ENCODE data around the gene ESRP2. TPM values are rescaled to one million over a fixed set of nuclear protein-coding genes. Genes with fewer than 3 reads are reported as not detected.
A peak's percentile ranks its signal among the peaks of the same experiment; 100 is the strongest.

The ESRP2 gene
- total RNA-seq, 2 experiments from 2014 or later, result 0.08 TPM; not detected in 1

- peaks cover 65% of the 10 kb centered on the region for H3K36me3 Mint-ChIP-seq (ENCODE audit: low read depth)
- H3K4me3 Mint-ChIP-seq, result peak overlapping the region; percentile 66
- no peaks in the 10 kb centered on the region for H3K27me3 Mint-ChIP-seq
- CTCF ChIA-PET, result interaction anchor here (1.3 to 3.6 kb wide), 6 partner anchors 10 to 26 kb away, joined by 3 to 16 read pairs (median 12); partner anchors contain the start of gene SLC7A6
- peak overlapping the region; percentile 94 for H3K27ac Mint-ChIP-seq
- POLR2A ChIA-PET, result no interaction called here
- no peaks in the 10 kb centered on the region for H3K9me3 Mint-ChIP-seq
- no peak for DNase-seq
- peaks cover 76% of the 10 kb centered on the region for H3K4me1 Mint-ChIP-seq
Measured at GRCh38 chr16:68273896-68274295, 38.0 kb upstream of the ESRP2 start.

GRCh38 chr16:68273459-68273858, 37.5 kb upstream of the ESRP2 start:
- POLR2A ChIA-PET, result no interaction called here
- H3K4me3 Mint-ChIP-seq, result peak overlapping the region; percentile 66
- no peak for DNase-seq
- H3K9me3 Mint-ChIP-seq, result no peaks in the 10 kb centered on the region
- H3K27ac Mint-ChIP-seq, result peak overlapping the region; percentile 94
- H3K27me3 Mint-ChIP-seq, result no peaks in the 10 kb centered on the region
- peaks cover 65% of the 10 kb centered on the region for H3K36me3 Mint-ChIP-seq (ENCODE audit: low read depth)
- peaks cover 79% of the 10 kb centered on the region for H3K4me1 Mint-ChIP-seq
- CTCF ChIA-PET, result interaction anchor here (1.3 to 3.3 kb wide), 5 partner anchors 10 to 26 kb away, joined by 3 to 16 read pairs (median 12); partner anchors contain the start of gene SLC7A6

- Mint-ChIP-seq H3K36me3 (ENCODE audit: low read depth) (peaks cover 71% of the 10 kb centered on the region), H3K9me3 (no peaks in the 10 kb centered on the region), H3K4me3 (peak overlapping the region; percentile 66), H3K4me1 (peaks cover 86% of the 10 kb centered on the region), H3K27me3 (no peaks in the 10 kb centered on the region), H3K27ac (peak overlapping the region; percentile 94)
- ChIA-PET POLR2A (no interaction called here), CTCF (interaction anchor here (1.0 to 3.3 kb wide), 7 partner anchors 9 to 56 kb away, joined by 3 to 16 read pairs (median 10); partner anchors contain the start of gene SLC7A6)
- peak; percentile 69 for DNase-seq
Measured at GRCh38 chr16:68272507-68273209, 36.7 kb upstream of the ESRP2 start.

- no peak for DNase-seq
- CTCF ChIA-PET, result interaction anchor here (1.1 to 3.5 kb wide), 4 partner anchors 9 to 42 kb away, joined by 4 to 15 read pairs (median 8); no protein-coding TSS in a partner anchor
- H3K4me1 Mint-ChIP-seq, result peaks cover 87% of the 10 kb centered on the region
- H3K4me3 Mint-ChIP-seq, result no peak overlapping the region
- H3K27ac Mint-ChIP-seq, result peak overlapping the region; percentile 25
- POLR2A ChIA-PET, result no interaction called here
- no peaks in the 10 kb centered on the region for H3K9me3 Mint-ChIP-seq
- H3K36me3 Mint-ChIP-seq (ENCODE audit: low read depth), result peaks cover 71% of the 10 kb centered on the region
- H3K27me3 Mint-ChIP-seq, result no peaks in the 10 kb centered on the region
Measured at GRCh38 chr16:68270353-68270752, 34.4 kb upstream of the ESRP2 start.

- peaks cover 68% of the 10 kb centered on the region for H3K36me3 Mint-ChIP-seq (ENCODE audit: low read depth)
- no peaks in the 10 kb centered on the region for H3K27me3 Mint-ChIP-seq
- peaks cover 82% of the 10 kb centered on the region for H3K4me1 Mint-ChIP-seq
Measured at GRCh38 chr16:68269793-68270192, 33.9 kb upstream of the ESRP2 start.

GRCh38 chr16:68267612-68268405, 31.9 kb upstream of the ESRP2 start:
- H3K4me3 Mint-ChIP-seq, result peak overlapping the region; percentile 26
- no peaks in the 10 kb centered on the region for H3K27me3 Mint-ChIP-seq
- H3K36me3 Mint-ChIP-seq (ENCODE audit: low read depth), result peaks cover 48% of the 10 kb centered on the region
- DNase-seq, result no peak
- POLR2A ChIA-PET, result no interaction called here
- peak overlapping the region; percentile 74 for H3K27ac Mint-ChIP-seq
- no peaks in the 10 kb centered on the region for H3K9me3 Mint-ChIP-seq
- H3K4me1 Mint-ChIP-seq, result peaks cover 73% of the 10 kb centered on the region
- CTCF ChIA-PET, result interaction anchor here (1.4 to 3.5 kb wide), 2 partner anchors 16 to 61 kb away, joined by 3 to 15 read pairs; no protein-coding TSS in a partner anchor

More at GRCh38 chr16:68269793-68270192, 33.9 kb upstream of the ESRP2 start:
- no peak overlapping the region for H3K4me3 Mint-ChIP-seq
- DNase-seq, result no peak
- peak overlapping the region; percentile 70 for H3K27ac Mint-ChIP-seq
- H3K9me3 Mint-ChIP-seq, result no peaks in the 10 kb centered on the region
- ChIA-PET POLR2A (no interaction called here), CTCF (interaction anchor here (0.7 to 3.5 kb wide), 5 partner anchors 8 to 42 kb away, joined by 4 to 15 read pairs (median 7); no protein-coding TSS in a partner anchor)

GRCh38 chr16:68265078-68265920, 29.4 kb upstream of the ESRP2 start:
- no peaks in the 10 kb centered on the region for H3K9me3 Mint-ChIP-seq
- no peaks in the 10 kb centered on the region for H3K27me3 Mint-ChIP-seq
- POLR2A ChIA-PET, result interaction anchor here (2.2 kb wide), 1 partner anchor 46 kb away, joined by 13 read pairs; the partner anchor contains the start of genes PRMT7 and SLC7A6OS
- peaks cover 61% of the 10 kb centered on the region for H3K4me1 Mint-ChIP-seq
- H3K27ac Mint-ChIP-seq, result peak overlapping the region; percentile 94
- DNase-seq, result peak; percentile 59
- CTCF ChIA-PET, result interaction anchor here (8.9 kb wide), 1 partner anchor 65 kb away, joined by 172 read pairs; no protein-coding TSS in a partner anchor
- H3K36me3 Mint-ChIP-seq (ENCODE audit: low read depth), result peaks cover 34% of the 10 kb centered on the region
- H3K4me3 Mint-ChIP-seq, result peak overlapping the region; percentile 82

GRCh38 chr16:68264128-68265077, 28.5 kb upstream of the ESRP2 start, which contains the start of gene SLC7A6:
SLC7A6 (plus strand) TSS chr16:68264526; CDS start chr16:68274727, 10,201 bp downstream.
- ChIA-PET CTCF (interaction anchor here (0.6 to 8.9 kb wide), 42 partner anchors 8 to 505 kb away, joined by 3 to 172 read pairs (median 4); partner anchors contain the start of genes PLA2G15, PRMT7 and SLC7A6OS), POLR2A (interaction anchor here (2.2 kb wide), 1 partner anchor 46 kb away, joined by 13 read pairs; the partner anchor contains the start of genes PRMT7 and SLC7A6OS)
- no peaks in the 10 kb centered on the region for H3K27me3 Mint-ChIP-seq
- H3K27ac Mint-ChIP-seq, result peak within 1 kb of the TSS; percentile 98
- H3K36me3 Mint-ChIP-seq (ENCODE audit: low read depth), result peaks cover 26% of the 10 kb centered on the region
- H3K4me1 Mint-ChIP-seq, result peaks cover 52% of the 10 kb centered on the region
- H3K4me3 Mint-ChIP-seq, result peak within 1 kb of the TSS; percentile 82
- H3K9me3 Mint-ChIP-seq, result no peaks in the 10 kb centered on the region
- peak; percentile 81 for DNase-seq

- no peak for DNase-seq
- H3K36me3 Mint-ChIP-seq (ENCODE audit: low read depth), result peaks cover 22% of the 10 kb centered on the region
- H3K27ac Mint-ChIP-seq, result peak overlapping the region; percentile 98
- H3K9me3 Mint-ChIP-seq, result no peaks in the 10 kb centered on the region
- ChIA-PET CTCF (interaction anchor here (0.6 to 8.9 kb wide), 39 partner anchors 9 to 647 kb away, joined by 3 to 172 read pairs (median 6); partner anchors contain the start of genes PLA2G15, PRMT7 and SLC7A6OS), POLR2A (interaction anchor here (2.2 kb wide), 1 partner anchor 47 kb away, joined by 13 read pairs; the partner anchor contains the start of genes PRMT7 and SLC7A6OS)
- H3K27me3 Mint-ChIP-seq, result no peaks in the 10 kb centered on the region
- peaks cover 45% of the 10 kb centered on the region for H3K4me1 Mint-ChIP-seq
- peak overlapping the region; percentile 82 for H3K4me3 Mint-ChIP-seq
Measured at GRCh38 chr16:68263559-68264127, 27.7 kb upstream of the ESRP2 start.

GRCh38 chr16:68259007-68259825, 23.3 kb upstream of the ESRP2 start:
- H3K4me1 Mint-ChIP-seq, result peaks cover 31% of the 10 kb centered on the region
- H3K27ac Mint-ChIP-seq, result no peak overlapping the region
- ChIA-PET CTCF (interaction anchor here (0.6 to 8.9 kb wide), 6 partner anchors 10 to 94 kb away, joined by 3 to 172 read pairs (median 6); partner anchors contain the start of gene PLA2G15), POLR2A (no interaction called here)
- H3K9me3 Mint-ChIP-seq, result no peaks in the 10 kb centered on the region
- no peak for DNase-seq
- H3K27me3 Mint-ChIP-seq, result no peaks in the 10 kb centered on the region
- peaks cover 3% of the 10 kb centered on the region for H3K36me3 Mint-ChIP-seq (ENCODE audit: low read depth)
- H3K4me3 Mint-ChIP-seq, result no peak overlapping the region

Data from activated CD4-positive, alpha-beta T cell treated with anti-CD3 and anti-CD28 coated beads, Interleukin-2, amount 10 ng/mL, durations not matched to agents 7 days and 5 days (primary cell).